ENCODE data around the gene RGS19. TPM values are rescaled to one million over a fixed set of nuclear protein-coding genes. Genes with fewer than 3 reads are reported as not detected.

RGS19 gene
- total RNA-seq, 1 experiment from 2014 or later = 33.6 TPM

GRCh38 chr20:64049060-64049877 lies 30.0 kb downstream of the RGS19 start, which contains the start of gene SOX18:
Gene SOX18, minus strand, starts transcription at chr20:64049639. Its CDS starts 123 bp downstream, at chr20:64049516.
- DNase-seq (ENCODE audit: low read depth) = peak; percentile 57

DNA sequence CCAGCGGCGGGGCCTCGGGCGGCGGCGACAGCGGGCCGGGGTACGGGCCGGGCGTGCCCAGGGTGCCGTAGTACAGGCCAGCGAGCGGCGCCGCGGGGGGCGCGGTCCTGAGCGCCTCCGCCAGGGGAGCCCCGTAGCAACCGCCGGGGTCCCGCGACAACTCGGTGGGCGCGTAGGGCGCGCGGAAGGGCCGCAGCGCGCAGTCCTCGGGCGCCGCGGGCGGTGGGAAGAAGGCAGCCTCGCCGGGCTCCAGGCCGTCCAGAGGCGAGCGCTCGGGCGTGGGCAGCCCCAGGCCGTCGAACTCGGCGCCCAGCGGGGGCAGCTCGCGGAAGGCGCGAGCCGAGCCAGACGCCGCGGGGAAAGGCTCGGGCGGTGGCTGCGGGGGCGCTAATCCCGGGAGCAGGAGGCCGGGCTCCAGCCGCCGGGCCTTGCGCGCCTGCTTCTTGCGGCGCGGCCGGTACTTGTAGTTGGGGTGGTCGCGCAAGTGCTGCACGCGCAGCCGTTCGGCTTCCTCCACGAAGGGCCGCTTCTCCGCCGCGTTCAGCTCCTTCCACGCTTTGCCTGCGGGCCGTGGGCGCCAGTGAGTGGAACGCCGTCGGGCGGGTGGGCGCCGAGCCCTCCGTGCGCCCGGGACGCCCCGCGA lies 30.8 kb downstream of the RGS19 start:
- DNase-seq (ENCODE audit: low read depth) = no peak

DNA sequence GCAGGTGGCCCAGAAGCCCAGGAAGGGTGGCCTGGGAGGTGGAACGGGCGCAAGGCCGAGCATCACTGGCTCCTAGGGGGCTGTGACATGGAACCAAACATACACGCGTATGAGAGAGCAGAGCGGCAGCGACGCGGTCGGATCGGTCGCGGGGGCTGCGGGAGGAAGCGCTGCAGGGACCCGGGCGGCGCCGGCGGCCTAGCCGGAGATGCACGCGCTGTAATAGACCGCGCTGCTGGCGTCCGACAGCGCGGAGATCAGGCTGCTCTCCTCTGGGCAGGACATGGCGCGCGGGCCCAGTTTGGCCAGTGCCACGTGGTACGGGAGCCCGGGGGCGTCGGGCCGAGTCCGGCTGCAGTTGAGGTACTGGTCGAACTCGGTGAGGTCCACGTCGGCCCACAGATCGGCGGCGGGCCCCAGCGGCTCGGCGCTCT lies 31.3 kb downstream of the RGS19 start:
- DNase-seq (ENCODE audit: low read depth) = no peak

DNA sequence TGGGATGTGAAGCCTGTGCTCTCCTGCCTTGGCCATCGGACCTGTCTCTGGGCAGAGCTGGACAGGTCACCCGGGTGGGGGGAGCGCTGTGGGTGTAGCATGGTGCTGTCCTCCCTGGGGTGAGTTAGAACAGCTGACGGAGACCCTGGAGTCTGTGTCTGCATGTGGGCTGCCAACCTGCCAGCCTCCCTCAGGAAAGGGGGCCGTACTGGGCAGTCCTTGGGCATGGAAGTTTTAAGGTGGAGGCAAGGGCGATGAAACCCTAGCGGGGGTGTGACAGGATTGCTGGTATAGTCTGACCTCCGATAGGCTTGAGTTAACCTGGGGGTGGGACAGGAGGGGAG lies 32.3 kb downstream of the RGS19 start:
- no peak for DNase-seq (ENCODE audit: low read depth)

DNA sequence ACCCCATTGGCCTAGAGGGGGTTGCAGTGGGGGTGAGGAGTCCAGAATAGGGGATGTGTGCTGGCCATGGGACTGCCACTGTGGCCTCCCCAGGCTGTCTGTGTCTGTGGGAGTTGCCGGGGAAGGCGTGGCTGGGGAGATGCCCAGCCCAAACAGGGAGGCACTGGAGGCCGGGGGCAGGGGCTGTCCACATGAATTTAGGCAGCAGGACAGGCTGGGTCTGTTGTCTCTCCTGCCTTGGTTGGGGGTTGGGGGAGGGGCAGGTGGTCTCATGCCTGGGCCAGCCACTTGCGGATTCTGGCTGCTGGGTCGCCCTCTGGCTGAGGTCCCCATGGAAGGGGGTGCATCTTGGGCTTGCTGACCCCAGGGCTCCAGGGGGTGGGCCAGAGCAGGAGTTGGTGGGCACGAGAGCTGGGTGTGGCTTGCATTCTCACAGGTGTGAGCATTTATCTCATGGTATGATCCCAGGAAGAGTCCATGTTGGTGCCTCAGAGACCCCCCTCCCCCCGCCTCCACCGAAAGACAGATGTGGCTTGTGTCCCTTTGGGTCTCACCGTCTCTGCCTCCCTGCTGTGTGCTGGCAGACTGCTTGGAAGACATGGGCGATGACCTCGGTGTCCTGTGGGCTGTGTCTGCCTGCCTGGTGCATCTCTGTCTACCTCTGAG lies 33.8 kb downstream of the RGS19 start:
- DNase-seq (ENCODE audit: low read depth) = peak; percentile 39

DNA sequence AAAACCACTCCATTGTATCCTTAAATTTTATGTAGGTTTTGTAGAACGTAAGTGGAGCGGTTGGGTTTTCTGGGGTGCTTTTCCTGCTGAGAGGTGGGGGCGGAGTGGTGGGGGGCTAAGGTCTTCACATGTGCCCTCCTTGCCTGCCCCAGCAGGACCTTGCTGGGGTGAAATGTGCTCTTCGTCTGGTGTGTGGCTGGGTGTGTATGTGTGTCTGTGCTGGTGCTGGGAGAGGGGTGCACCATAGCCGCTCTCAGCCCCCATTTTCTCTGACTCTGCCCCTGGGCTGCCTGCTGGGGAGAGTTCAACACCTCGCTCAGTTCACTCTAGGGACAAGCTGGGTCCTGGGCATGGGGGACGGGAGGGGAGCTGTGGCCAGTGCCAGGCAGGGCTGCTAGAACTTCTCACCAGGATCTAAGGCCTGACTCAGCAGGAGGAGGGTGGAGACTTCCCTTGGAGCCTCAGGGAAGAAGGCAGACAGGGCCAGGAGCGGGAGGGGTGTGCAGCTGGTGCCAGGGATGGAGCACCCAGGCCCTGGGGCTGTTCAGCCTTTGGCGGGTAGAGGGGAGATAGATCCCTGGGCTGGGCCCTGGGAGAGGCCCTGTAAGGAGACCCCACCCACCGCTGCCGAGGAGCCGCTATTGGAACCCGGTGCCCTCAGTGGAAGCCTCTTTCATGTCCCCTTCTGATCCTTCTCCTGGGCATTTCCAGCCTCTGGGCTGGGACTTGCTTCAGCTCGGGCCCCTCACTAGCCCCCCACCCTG lies 34.7 kb downstream of the RGS19 start:
- DNase-seq (ENCODE audit: low read depth) = peak; percentile 92

DNA sequence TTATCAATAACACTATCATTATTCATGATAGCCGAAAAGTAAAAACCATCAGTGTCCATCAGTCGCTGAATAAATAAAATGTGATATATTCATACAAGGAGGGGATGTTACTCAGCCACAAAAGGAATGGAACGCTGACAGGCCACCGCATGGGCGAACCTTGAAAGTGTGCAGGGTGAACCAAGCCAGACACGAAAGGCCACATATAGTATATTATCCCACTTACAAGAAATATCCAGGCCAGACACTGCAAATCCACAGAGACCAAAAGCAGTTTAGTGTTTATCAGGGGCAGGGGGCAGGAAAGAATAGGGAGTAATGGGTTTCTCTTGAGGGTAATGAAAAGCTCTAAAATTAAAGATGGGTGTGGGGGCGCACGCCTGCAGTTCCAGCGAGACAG lies 35.5 kb downstream of the RGS19 start:
- DNase-seq (ENCODE audit: low read depth) = no peak

DNA sequence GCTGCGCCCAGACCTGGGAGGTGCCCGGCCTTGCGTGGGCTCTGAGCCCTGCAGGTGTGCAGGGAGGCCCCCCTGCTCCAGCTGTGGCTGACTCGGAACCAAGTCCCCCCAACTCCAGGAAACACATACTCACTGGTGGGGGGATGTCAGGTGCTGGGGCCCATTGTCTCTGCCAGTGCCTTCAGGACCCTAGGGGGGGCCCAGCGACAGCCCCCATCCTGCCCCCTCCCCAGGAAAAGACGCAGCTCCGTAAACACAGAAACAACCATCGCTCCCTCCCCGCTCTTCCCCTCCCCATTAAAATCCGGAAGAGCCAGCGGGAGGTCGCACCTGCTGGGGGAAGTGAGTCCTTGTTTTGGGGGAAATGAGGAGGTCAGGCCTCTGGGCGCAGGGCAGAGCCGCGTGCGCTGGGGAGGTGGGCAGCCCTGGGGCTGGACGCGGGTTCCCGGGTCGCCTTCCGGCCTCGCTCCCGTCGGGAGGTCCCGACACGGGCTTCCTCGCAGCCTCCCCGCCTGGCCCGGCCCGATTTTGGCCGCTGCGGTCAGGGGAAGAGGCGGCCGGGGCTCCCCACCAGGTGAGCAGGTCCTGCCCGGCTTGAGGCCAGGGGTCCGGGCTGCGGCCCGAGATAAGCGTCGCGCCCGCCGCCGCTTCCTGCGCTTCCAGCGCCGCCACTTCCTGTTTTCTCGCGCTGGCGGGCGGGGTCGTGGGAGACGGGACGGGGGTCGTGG lies 37.1 kb downstream of the RGS19 start:
- no peak for DNase-seq (ENCODE audit: low read depth)

GRCh38 chr20:64041781-64042053 lies 37.6 kb downstream of the RGS19 start:
- no peak for DNase-seq (ENCODE audit: low read depth)

DNA sequence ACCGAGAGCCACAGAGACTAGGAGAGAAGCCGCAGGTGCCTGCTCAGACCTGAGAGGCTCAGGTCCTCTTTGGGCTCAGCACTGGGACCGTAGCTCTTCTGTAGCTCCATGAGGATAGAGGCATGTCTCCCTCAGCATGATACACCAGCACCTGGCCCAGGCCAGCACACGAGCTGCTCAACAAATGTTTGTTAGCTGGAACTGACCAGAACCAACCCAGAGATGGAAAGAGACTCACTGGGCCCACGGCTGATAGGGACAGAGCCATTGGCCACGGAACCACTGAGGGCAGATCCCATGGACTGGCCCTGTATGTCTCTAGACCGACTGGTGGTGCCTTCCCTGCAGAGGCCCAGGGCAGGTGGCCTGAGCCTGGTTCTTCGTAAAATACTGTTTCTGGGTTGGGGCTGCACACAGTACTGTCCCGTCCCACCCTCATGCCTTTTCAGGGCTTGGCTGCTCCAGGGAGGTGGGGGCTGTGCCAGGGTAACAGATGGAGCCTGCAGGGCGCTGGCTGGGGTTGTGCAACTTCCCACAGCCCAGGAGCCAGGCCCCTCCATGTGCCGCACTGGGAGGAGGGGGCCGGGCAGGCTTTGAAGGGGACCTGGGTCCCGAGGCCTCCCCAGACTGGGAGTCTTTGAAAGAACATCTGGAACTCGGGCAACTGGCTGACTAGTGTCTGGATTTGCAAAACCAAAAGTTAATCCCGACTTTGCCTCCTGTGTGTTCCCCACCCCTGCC lies 38.1 kb downstream of the RGS19 start:
- no peak for DNase-seq (ENCODE audit: low read depth)

- DNase-seq (ENCODE audit: low read depth) = no peak
Observed at GRCh38 chr20:64040231-64041039, 38.9 kb downstream of the RGS19 start.

- DNase-seq (ENCODE audit: low read depth) = no peak
Observed at GRCh38 chr20:64039293-64040160, 39.8 kb downstream of the RGS19 start.

DNA sequence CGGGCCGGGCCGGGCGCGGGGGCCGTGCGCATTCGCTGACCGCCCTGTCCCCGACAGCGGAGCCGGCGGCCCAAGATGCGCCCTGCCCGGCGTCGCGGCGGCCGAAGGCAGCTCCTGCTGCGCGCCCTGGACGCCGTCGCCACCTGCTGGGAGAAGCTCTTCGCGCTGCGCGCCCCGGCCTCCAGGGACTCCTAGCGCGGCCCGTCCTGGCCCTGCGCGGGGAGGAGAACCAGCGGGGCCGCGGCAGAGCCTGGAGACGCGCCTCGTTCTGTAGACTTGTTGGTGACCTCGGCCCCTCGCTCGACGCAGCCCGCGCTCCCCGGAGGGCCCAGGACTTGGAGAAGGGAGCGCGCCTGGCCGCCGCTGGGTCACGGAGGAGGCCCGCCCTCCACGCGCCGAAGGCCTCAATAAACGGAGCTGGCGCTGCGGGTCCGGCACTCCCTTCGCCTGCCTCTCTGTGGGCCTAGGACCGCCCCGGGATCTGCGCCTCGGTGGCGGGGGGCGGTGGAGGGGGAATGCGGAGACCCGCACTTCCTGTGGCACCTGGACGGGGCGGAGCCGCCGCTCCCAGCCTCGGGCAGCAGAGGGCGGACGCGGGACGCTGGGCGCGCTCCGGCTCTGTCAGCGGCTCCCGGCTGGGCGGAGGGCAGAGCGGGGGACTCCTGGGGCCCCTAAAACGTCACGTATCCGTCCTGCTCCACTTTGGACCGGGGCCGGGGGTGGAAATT lies 40.6 kb downstream of the RGS19 start:
- DNase-seq (ENCODE audit: low read depth) = peak; percentile 83

DNA sequence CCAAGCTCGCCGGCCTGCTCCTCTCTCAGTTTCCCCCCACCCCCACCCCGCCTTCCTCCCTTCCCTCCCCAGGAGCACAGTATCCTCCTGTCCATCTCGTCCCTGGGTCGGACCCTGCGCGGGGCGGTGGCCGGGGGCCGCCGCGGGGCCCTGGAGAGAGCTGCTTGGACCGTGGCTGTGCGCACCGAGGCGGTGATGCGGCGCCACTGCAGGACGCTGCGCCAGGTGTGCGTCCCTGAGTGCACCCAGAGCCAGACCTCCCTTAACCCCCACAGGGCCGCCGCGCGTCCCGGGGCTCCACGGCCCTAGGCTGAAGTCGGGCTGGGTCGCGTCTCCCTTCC lies 41.1 kb downstream of the RGS19 start:
- no peak for DNase-seq (ENCODE audit: low read depth)

DNA sequence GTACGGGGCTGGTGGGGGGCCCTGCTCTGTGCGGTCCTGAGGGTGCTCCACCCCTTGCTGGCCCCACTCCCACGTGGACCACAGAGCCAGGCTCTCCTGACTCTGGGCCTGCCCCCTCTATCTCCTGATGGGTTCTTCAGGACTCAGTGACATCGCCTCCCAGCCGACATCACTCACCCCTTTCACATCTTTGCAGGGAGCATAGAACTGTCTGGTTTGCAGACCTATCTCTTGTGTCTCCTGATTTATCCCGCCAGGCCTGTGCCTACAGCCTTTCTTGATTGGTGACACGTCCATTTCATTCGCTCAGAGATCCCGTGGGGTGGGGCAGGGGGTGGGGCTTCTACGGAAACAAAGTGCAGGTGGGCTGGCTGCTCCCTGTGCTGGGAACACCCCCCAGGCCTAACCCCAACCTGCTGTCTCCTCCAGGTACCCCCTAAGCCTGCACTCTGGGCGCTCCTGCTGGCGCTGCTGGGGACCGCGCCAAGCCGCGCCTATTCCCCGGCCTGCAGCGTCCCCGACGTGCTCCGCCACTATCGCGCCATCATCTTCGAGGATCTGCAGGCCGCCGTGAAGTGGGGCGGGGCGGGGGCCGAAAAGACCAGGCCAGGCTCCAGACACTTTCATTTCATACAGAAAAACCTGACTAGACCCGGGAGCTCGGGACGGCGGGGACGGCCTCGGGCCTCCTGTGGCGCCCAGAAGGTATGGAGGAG lies 41.7 kb downstream of the RGS19 start:
- DNase-seq (ENCODE audit: low read depth) = peak; percentile 40

- no peak for DNase-seq (ENCODE audit: low read depth)
Observed at GRCh38 chr20:64037199-64037497, 42.2 kb downstream of the RGS19 start.

- no peak for DNase-seq (ENCODE audit: low read depth)
Observed at GRCh38 chr20:64036346-64037198, 42.7 kb downstream of the RGS19 start.

Data from M059J (cell line).